Caco-2 (cell line): Measurements from ENCODE around the gene FURIN. TPM values are rescaled to one million over a fixed set of nuclear protein-coding genes. Genes with fewer than 3 reads are reported as not detected.

ENCODE experiments used
- BruUV-seq: library from RNA; stranded (reverse); fragments of 400-500 nt; replicated peaks from 2 replicates; lab custom pipeline; 2021; lab: Mats Ljungman, UMichigan
- CTCF ChIA-PET: fragments of 300-600 bp; sonication (Branson Sonifier 250); formaldehyde crosslinking; loops from one replicate; lab custom pipeline; 2022; ENCODE audit warnings: antibody characterized with exemption; lab: Charles Lee
- POLR2A ChIA-PET: fragments of 300-600 bp; sonication (Branson Sonifier 250); formaldehyde crosslinking; loops from one replicate; lab custom pipeline; 2022; ENCODE audit warnings: antibody characterized with exemption; lab: Charles Lee
- DNase-seq, 2 experiments: peaks; one replicate each; pipeline versions ENCODE4 v3.0.0 to v3.0.0-alpha.2; 2020 to 2022
- H3K27me3 ChIP-seq: replicated peaks from 2 replicates; pipeline ENCODE4 v1.6.0; 2011; ENCODE audit warnings: low read length; ENCODE audit not compliant: control insufficient read depth, insufficient read depth
- H3K36me3 ChIP-seq: 2 replicates; pipeline ENCODE4 v1.5.1; 2011; ENCODE audit warnings: low read length; ENCODE audit not compliant: control insufficient read depth, insufficient read depth
- H3K4me1 ChIP-seq: fragments of 250-450 bp; sonication (Bioruptor Pico); 2 replicates; pipeline ENCODE4 v1.5.1; 2020; ENCODE audit warnings: mild to moderate bottlenecking
- H3K4me3 ChIP-seq: 2 replicates; pipeline ENCODE4 v1.5.1; 2011; ENCODE audit warnings: low read depth, mild to moderate bottlenecking, control low read depth, low read length
- H3K9me3 ChIP-seq: fragments of 250-450 bp; sonication (Bioruptor Pico); 2 replicates; pipeline ENCODE4 v1.5.1; 2020; ENCODE audit warnings: mild to moderate bottlenecking, moderate library complexity
- H3K27ac Mint-ChIP-seq: one replicate; pipeline ENCODE4 v1.8.0; 2022; ENCODE audit warnings: mixed read lengths; ENCODE audit not compliant: unreplicated experiment
- H3K27me3 Mint-ChIP-seq: one replicate; pipeline ENCODE4 v1.8.0; 2022; ENCODE audit warnings: mixed read lengths; ENCODE audit not compliant: insufficient read depth, unreplicated experiment
- H3K36me3 Mint-ChIP-seq: one replicate; pipeline ENCODE4 v1.8.0; 2022; ENCODE audit warnings: mild to moderate bottlenecking, mixed read lengths; ENCODE audit not compliant: insufficient read depth, unreplicated experiment
- H3K4me1 Mint-ChIP-seq: one replicate; pipeline ENCODE4 v1.8.0; 2022; ENCODE audit warnings: low read depth, mixed read lengths; ENCODE audit not compliant: unreplicated experiment
- H3K4me3 Mint-ChIP-seq: one replicate; pipeline ENCODE4 v1.8.0; 2022; ENCODE audit warnings: mild to moderate bottlenecking, moderate library complexity, mixed read lengths; ENCODE audit not compliant: unreplicated experiment
- H3K9me3 Mint-ChIP-seq: one replicate; pipeline ENCODE4 v1.8.0; 2022; ENCODE audit warnings: mixed read lengths; ENCODE audit not compliant: unreplicated experiment
- CTCF ChIP-seq, 2 experiments: fragments of 200-600 bp in 1 of 2; IDR thresholded peaks; 1 replicate in 1 of 2; 2 replicates in 1 of 2; pipeline versions ENCODE4 v1.5.1 to v1.8.0; 2011 to 2022; ENCODE audit warnings: antibody characterized with exemption in 1 of 2, control low read depth in 1 of 2, inconsistent platforms in 1 of 2, low read depth in 1 of 2, low read length in 1 of 2, mild to moderate bottlenecking in 1 of 2, moderate library complexity in 1 of 2; ENCODE audit not compliant: insufficient read depth in 1 of 2, severe bottlenecking in 1 of 2, unreplicated experiment in 1 of 2
- intact Hi-C: fragments of 100-400 bp; cut with micrococcal nuclease; formaldehyde crosslinking; loops from one replicate; pipeline ENCODE4 v1.10.0; 2022; ENCODE audit not compliant: unreplicated experiment
- total RNA-seq: library from RNA; stranded (reverse); gene quantifications from 2 replicates; pipeline ENCODE4 v1.2.3, GENCODE V29; 2022

Gene FURIN
- total RNA-seq, 1 experiment from 2014 or later = 43.0 TPM

- intact Hi-C loops = no loop called here
- H3K27me3 ChIP-seq = no peaks in the 10 kb centered on the region
- peaks cover 60% of the 10 kb centered on the region for H3K4me1 ChIP-seq
- Mint-ChIP-seq H3K9me3 (no peaks in the 10 kb centered on the region), H3K4me3 (peak overlapping the region; percentile 71), H3K27me3 (no peaks in the 10 kb centered on the region), H3K36me3 (peaks cover 12% of the 10 kb centered on the region), H3K4me1 (peaks cover 38% of the 10 kb centered on the region), H3K27ac (peak overlapping the region; percentile 64)
- no peaks in the 10 kb centered on the region for H3K36me3 ChIP-seq
- H3K4me3 ChIP-seq = no peak overlapping the region
- no TSS peak for BruUV-seq
- TF ChIP-seq CTCF (IDR thresholded peaks at IDR 0.05; ENCODE audit: insufficient read depth in 1 of 2, low read depth in 1 of 2, low read length in 1 of 2, severe bottlenecking in 1 of 2, unreplicated experiment in 1 of 2) = no peak
- DNase-seq = no peak
- ChIA-PET CTCF (interaction anchor here (1.2 kb wide), 1 partner anchor 17 kb away, joined by 4 read pairs; no protein-coding TSS in a partner anchor), POLR2A (interaction anchor here (1.0 kb wide), 1 partner anchor 152 kb away, joined by 3 read pairs; the partner anchor contains the start of gene BLM)
- no peaks in the 10 kb centered on the region for H3K9me3 ChIP-seq
Observed at GRCh38 chr15:90869140-90869541, 753 bp downstream of the FURIN start.

GRCh38 chr15:90869601-90870353 lies 1.4 kb downstream of the FURIN start:
- ChIA-PET POLR2A (interaction anchor here (1.0 kb wide), 1 partner anchor 153 kb away, joined by 3 read pairs; the partner anchor contains the start of gene BLM), CTCF (no interaction called here)
- no peaks in the 10 kb centered on the region for H3K9me3 Mint-ChIP-seq
- Histone ChIP-seq H3K4me1 (peaks cover 66% of the 10 kb centered on the region), H3K27me3 (no peaks in the 10 kb centered on the region), H3K4me3 (no peak overlapping the region), H3K36me3 (no peaks in the 10 kb centered on the region), H3K9me3 (no peaks in the 10 kb centered on the region)
- H3K36me3 Mint-ChIP-seq = peaks cover 12% of the 10 kb centered on the region
- peaks cover 38% of the 10 kb centered on the region for H3K4me1 Mint-ChIP-seq
- TF ChIP-seq CTCF (IDR thresholded peaks at IDR 0.05; ENCODE audit: insufficient read depth in 1 of 2, low read depth in 1 of 2, low read length in 1 of 2, severe bottlenecking in 1 of 2, unreplicated experiment in 1 of 2) = no peak
- intact Hi-C loops = loop anchor here (5.0 kb wide), 2 partner anchors 47 to 222 kb away; no protein-coding TSS in a partner anchor
- no TSS peak for BruUV-seq
- peak; percentile 60 to 78 for DNase-seq
- H3K27me3 Mint-ChIP-seq = no peaks in the 10 kb centered on the region
- H3K27ac Mint-ChIP-seq = peak overlapping the region; percentile 64
- H3K4me3 Mint-ChIP-seq = peak overlapping the region; percentile 71

GRCh38 chr15:90870354-90871138 lies 2.2 kb downstream of the FURIN start:
- Histone ChIP-seq H3K4me3 (peak overlapping the region; percentile 58), H3K27me3 (no peaks in the 10 kb centered on the region), H3K9me3 (no peaks in the 10 kb centered on the region), H3K4me1 (peaks cover 66% of the 10 kb centered on the region), H3K36me3 (no peaks in the 10 kb centered on the region)
- intact Hi-C loops = loop anchor here (5.0 kb wide), 2 partner anchors 48 to 223 kb away; no protein-coding TSS in a partner anchor
- peaks cover 37% of the 10 kb centered on the region for H3K4me1 Mint-ChIP-seq
- no peaks in the 10 kb centered on the region for H3K27me3 Mint-ChIP-seq
- TF ChIP-seq CTCF (IDR thresholded peaks at IDR 0.05; ENCODE audit: insufficient read depth in 1 of 2, low read depth in 1 of 2, low read length in 1 of 2, severe bottlenecking in 1 of 2, unreplicated experiment in 1 of 2) = no peak
- CTCF ChIA-PET = no interaction called here
- no peaks in the 10 kb centered on the region for H3K9me3 Mint-ChIP-seq
- peak overlapping the region; percentile 71 for H3K4me3 Mint-ChIP-seq
- H3K36me3 Mint-ChIP-seq = peaks cover 11% of the 10 kb centered on the region
- POLR2A ChIA-PET = interaction anchor here (1.2 kb wide), 1 partner anchor 154 kb away, joined by 4 read pairs; the partner anchor contains the start of gene BLM
- H3K27ac Mint-ChIP-seq = peak overlapping the region; percentile 53
- no peak for DNase-seq
- TSS peak; percentile 67 for BruUV-seq
